Endodermal cell (in vitro differentiated cells): ENCODE measurements around the gene PCGF1. TPM values are rescaled to one million over a fixed set of nuclear protein-coding genes. Genes with fewer than 3 reads are reported as not detected.
A peak's percentile ranks its signal among the peaks of the same experiment; 100 is the strongest.

ENCODE experiments used
- DNase-seq: peaks from one replicate; pipeline ENCODE4 v3.0.0-alpha.2; 2017
- H3K27ac ChIP-seq: 2 replicates; pipeline ENCODE4 v1.5.1; 2013; ENCODE audit warnings: mild to moderate bottlenecking, low read depth, low read length, moderate library complexity
- H3K27me3 ChIP-seq: 2 replicates; pipeline ENCODE4 v1.6.1; 2013; ENCODE audit warnings: mild to moderate bottlenecking, low read length, moderate library complexity; ENCODE audit not compliant: insufficient read depth, control insufficient read depth, poor library complexity, severe bottlenecking
- H3K36me3 ChIP-seq: 2 replicates; pipeline ENCODE4 v1.7.0; 2013; ENCODE audit warnings: mild to moderate bottlenecking, low read length, moderate library complexity; ENCODE audit not compliant: control insufficient read depth, insufficient read depth
- H3K4me1 ChIP-seq: one replicate; pipeline ENCODE4 v1.7.0; 2013; ENCODE audit warnings: low read length; ENCODE audit not compliant: control insufficient read depth, insufficient read depth
- H3K4me3 ChIP-seq: 2 replicates; pipeline ENCODE4 v1.5.1; 2013; ENCODE audit warnings: mild to moderate bottlenecking, low read length, moderate library complexity
- H3K9ac ChIP-seq: 2 replicates; pipeline ENCODE4 v1.6.1; 2013; ENCODE audit warnings: mild to moderate bottlenecking, low read length, moderate library complexity; ENCODE audit not compliant: poor library complexity, severe bottlenecking; ENCODE audit errors: extremely low read depth
- H3K9me3 ChIP-seq: 2 replicates; pipeline ENCODE4 v1.6.1; 2013; ENCODE audit warnings: mild to moderate bottlenecking, low read length, moderate library complexity; ENCODE audit not compliant: control insufficient read depth
- H3K27ac Mint-ChIP-seq: 2 replicates; pipeline ENCODE4 v1.8.0; 2020; ENCODE audit warnings: mixed read lengths
- H3K27me3 Mint-ChIP-seq: 2 replicates; pipeline ENCODE4 v1.8.0; 2021; ENCODE audit warnings: mild to moderate bottlenecking, mixed read lengths; ENCODE audit not compliant: insufficient read depth
- H3K36me3 Mint-ChIP-seq: 2 replicates; pipeline ENCODE4 v1.8.0; 2020; ENCODE audit warnings: low read depth, mixed read lengths
- H3K4me1 Mint-ChIP-seq: 2 replicates; pipeline ENCODE4 v1.8.0; 2020; ENCODE audit warnings: mixed read lengths
- H3K4me3 Mint-ChIP-seq: 2 replicates; pipeline ENCODE4 v1.8.0; 2020; ENCODE audit warnings: mild to moderate bottlenecking, moderate library complexity, mixed read lengths
- H3K9me3 Mint-ChIP-seq: 2 replicates; pipeline ENCODE4 v1.8.0; 2020; ENCODE audit warnings: mild to moderate bottlenecking, mixed read lengths
- CTCF ChIP-seq: fragments of 200-600 bp; sonication (generic); conservative IDR thresholded peaks from 2 replicates; pipeline ENCODE4 v1.5.0; 2021; ENCODE audit warnings: antibody characterized with exemption, mild to moderate bottlenecking
- WGBS, 2 experiments: methylation state at CpG; one replicate each; pipeline versions ENCODE4 v1.1.5 to v1.1.7; 2013; ENCODE audit warnings: missing lambda C conversion rate in 2 of 2, mixed read lengths in 1 of 2; ENCODE audit not compliant: insufficient coverage in 1 of 2, insufficient read length in 1 of 2; 5-methylcytosine and 5-hydroxymethylcytosine counted together
- total RNA-seq, 2 donors: library from RNA; stranded (reverse); fragmentation: NEBNext Ultra II Directional in 1 of 2; extraction: Animal tissue kit (Norgen Biotek cat#: 25700) in 1 of 2; gene quantifications; 2 replicates in 1 of 2; 3 replicates in 1 of 2; pipeline ENCODE4 v1.2.1, GENCODE V29; 2021

Gene PCGF1
- total RNA-seq, 2 donors from 2014 or later = 15.5 to 21.4 TPM

- Mint-ChIP-seq H3K4me3 (no peak overlapping the region), H3K27ac (no peak overlapping the region), H3K4me1 (peaks cover 7% of the 10 kb centered on the region), H3K27me3 (no peaks in the 10 kb centered on the region), H3K9me3 (no peaks in the 10 kb centered on the region), H3K36me3 (peaks cover 28% of the 10 kb centered on the region)
- no peak for TF ChIP-seq CTCF
- Histone ChIP-seq H3K27ac (no peak overlapping the region), H3K9me3 (no peaks in the 10 kb centered on the region), H3K27me3 (no peaks in the 10 kb centered on the region), H3K36me3 (peaks cover 25% of the 10 kb centered on the region), H3K4me1 (no peaks in the 10 kb centered on the region), H3K9ac (no peak overlapping the region), H3K4me3 (no peak overlapping the region)
- 89 to 100% methylated on average over 1 to 7 of the region's 7 CpGs for WGBS, 2 experiments
- no peak for DNase-seq
Observed at GRCh38 chr2:74531666-74532065, 24.2 kb upstream of the PCGF1 start.

DNA sequence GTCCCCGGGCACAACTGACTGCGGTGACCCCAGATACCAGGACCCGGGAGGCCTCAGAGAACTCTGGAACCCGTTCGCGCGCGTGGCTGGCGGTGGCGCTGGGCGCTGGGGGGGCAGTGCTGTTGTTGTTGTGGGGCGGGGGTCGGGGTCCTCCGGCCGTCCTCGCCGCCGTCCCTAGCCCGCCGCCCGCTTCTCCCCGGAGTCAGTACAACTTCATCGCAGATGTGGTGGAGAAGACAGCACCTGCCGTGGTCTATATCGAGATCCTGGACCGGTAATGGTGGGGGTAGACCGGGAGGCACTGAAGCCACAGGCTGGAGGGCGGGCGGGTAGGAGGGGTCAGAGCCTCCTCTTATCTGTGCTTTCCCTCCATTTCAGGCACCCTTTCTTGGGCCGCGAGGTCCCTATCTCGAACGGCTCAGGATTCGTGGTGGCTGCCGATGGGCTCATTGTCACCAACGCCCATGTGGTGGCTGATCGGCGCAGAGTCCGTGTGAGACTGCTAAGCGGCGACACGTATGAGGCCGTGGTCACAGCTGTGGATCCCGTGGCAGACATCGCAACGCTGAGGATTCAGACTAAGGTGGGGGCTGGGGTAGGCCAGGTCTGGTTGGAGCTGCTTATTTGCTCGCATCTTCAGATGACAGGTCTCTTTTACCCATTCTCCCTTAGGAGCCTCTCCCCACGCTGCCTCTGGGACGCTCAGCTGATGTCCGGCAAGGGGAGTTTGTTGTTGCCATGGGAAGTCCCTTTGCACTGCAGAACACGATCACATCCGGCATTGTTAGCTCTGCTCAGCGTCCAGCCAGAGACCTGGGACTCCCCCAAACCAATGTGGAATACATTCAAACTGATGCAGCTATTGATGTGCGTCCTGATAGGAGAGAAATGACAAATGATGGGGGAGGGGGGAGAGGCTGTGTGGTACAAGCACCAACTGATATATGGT, 23.0 kb upstream of the PCGF1 start:
- H3K27ac ChIP-seq = no peak overlapping the region
- H3K27me3 ChIP-seq = no peaks in the 10 kb centered on the region
- peaks cover 7% of the 10 kb centered on the region for H3K4me1 Mint-ChIP-seq
- H3K36me3 ChIP-seq = peaks cover 35% of the 10 kb centered on the region
- no peaks in the 10 kb centered on the region for H3K9me3 ChIP-seq
- H3K27ac Mint-ChIP-seq = peak overlapping the region; percentile 74
- H3K9me3 Mint-ChIP-seq = no peaks in the 10 kb centered on the region
- no peak for TF ChIP-seq CTCF
- H3K4me3 Mint-ChIP-seq = peak overlapping the region; percentile 98
- peak overlapping the region; percentile 99 for H3K4me3 ChIP-seq
- 16 to 31% methylated on average over 24 to 54 of the region's 54 CpGs for WGBS, 2 experiments
- peak overlapping the region; percentile 66 for H3K9ac ChIP-seq
- H3K4me1 ChIP-seq = no peaks in the 10 kb centered on the region
- no peaks in the 10 kb centered on the region for H3K27me3 Mint-ChIP-seq
- peak; percentile 83 for DNase-seq
- peaks cover 35% of the 10 kb centered on the region for H3K36me3 Mint-ChIP-seq

GRCh38 chr2:74529357-74530238, 22.1 kb upstream of the PCGF1 start, which contains the start of the genes AUP1 and HTRA2:
Gene AUP1, minus strand, starts transcription at chr2:74529706. Its CDS starts 77 bp downstream, at chr2:74529629.
Gene HTRA2, plus strand, starts transcription at chr2:74529933. Its CDS starts 74 bp downstream, at chr2:74530007.
- H3K36me3 Mint-ChIP-seq = peaks cover 35% of the 10 kb centered on the region
- 0 to 1% methylated on average over 35 to 87 of the region's 87 CpGs for WGBS, 2 experiments

More at GRCh38 chr2:74529357-74530238, 22.1 kb upstream of the PCGF1 start, which contains the start of the genes AUP1 and HTRA2:
- Histone ChIP-seq H3K27me3 (no peaks in the 10 kb centered on the region), H3K4me1 (no peaks in the 10 kb centered on the region), H3K9me3 (no peaks in the 10 kb centered on the region), H3K4me3 (peak within 1 kb of the TSS; percentile 99), H3K9ac (peak within 1 kb of the TSS; percentile 90), H3K36me3 (peaks cover 35% of the 10 kb centered on the region), H3K27ac (peak within 1 kb of the TSS; percentile 45)
- Mint-ChIP-seq H3K27ac (peak within 1 kb of the TSS; percentile 98), H3K9me3 (no peaks in the 10 kb centered on the region), H3K4me1 (peaks cover 7% of the 10 kb centered on the region), H3K27me3 (no peaks in the 10 kb centered on the region), H3K4me3 (peak within 1 kb of the TSS; percentile 98)
- no peak for TF ChIP-seq CTCF
- DNase-seq = peak; percentile 100
